NCI-H1694 treated with DMSO at 0.1 percent for 48 hours (cell line): ENCODE results near the gene ORC6.

Source experiments
- DNase-seq: peaks from one replicate; lab custom pipeline; 2025; lab: John Stamatoyannopoulos, UW

Gene ORC6

GRCh38 chr16:46701615-46702014, 12.2 kb downstream of the ORC6 start:
- no peak for DNase-seq

DNA sequence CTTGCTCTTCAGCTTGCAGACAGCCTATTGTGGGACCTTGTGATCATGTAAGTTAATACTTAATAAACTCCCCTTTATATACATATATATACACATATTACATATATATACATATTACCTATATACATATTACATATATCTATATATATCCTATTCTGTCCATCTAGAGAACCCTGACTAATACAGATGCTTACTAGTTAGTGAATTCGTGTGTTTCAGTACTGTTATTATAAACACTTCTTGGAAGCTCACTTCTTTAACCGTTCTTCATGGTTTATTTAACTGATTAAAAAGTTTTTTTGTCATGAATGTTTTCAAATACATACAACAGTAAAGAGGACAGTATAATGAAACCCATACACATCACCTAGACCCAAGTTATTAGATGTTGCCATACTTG, 12.6 kb downstream of the ORC6 start:
- DNase-seq = no peak

- no peak for DNase-seq
Measured at GRCh38 chr16:46706642-46707041, 17.2 kb downstream of the ORC6 start.

GRCh38 chr16:46709469-46710005, 20.1 kb downstream of the ORC6 start:
- DNase-seq = no peak

- no peak for DNase-seq
Measured at GRCh38 chr16:46711106-46712058, 21.9 kb downstream of the ORC6 start.

- DNase-seq = no peak
Measured at GRCh38 chr16:46712911-46713310, 23.5 kb downstream of the ORC6 start.

DNA sequence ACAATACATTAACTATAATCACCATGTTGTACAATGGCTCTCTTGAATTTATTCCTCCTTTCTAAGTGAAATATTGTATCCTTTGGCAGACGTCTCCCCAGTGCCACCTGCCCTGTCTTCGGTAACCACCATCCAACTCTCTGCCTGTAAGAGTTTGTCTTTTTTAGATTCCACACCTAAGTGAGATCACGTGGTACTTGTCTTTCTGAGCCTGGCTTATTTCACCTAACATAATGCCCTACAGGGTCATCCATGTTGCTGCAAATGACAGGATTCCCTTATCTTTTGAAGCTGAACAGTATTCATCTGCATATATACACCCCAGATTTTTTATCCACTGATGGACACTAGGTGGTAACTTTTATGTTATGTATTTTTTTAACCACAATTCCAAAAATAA, 24.2 kb downstream of the ORC6 start:
- DNase-seq = no peak

DNA sequence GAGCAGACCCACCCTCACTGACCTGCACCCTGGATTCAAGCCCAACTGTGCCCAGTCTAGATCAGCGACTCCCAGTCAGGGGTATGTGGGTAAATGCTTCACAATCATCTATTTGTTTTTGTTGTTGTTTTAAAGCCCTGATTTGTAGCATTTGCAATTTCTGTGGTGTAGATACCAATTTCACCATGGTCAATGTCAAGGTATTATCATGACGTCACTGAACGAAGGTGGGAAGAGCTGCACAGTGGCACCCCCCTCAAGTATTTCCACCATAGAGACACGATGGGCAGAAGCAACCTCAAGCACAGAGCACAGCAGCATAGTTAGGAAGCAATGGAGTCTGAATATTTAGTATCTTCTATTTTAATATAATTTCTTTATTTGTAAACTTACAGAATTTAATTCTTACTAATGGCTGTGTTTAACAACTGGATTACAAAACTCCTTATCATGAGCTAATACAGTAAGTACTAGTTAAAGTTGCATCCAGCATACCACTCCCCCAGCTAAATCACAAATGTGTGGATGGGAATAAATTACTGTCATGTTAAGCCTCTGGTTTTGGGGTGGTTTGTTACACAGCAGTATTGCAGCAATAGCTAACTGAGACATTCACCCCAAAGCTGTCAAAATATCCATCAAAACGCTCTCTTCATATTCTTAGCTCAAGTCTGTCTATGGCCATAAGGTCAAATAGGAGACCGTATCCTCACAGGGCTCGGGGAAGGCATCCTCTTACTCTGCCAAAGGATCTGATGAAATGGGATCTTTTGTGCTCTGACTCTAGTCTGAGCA, 25.5 kb downstream of the ORC6 start:
- no peak for DNase-seq

GRCh38 chr16:46715769-46716305, 26.4 kb downstream of the ORC6 start:
- DNase-seq = no peak

DNA sequence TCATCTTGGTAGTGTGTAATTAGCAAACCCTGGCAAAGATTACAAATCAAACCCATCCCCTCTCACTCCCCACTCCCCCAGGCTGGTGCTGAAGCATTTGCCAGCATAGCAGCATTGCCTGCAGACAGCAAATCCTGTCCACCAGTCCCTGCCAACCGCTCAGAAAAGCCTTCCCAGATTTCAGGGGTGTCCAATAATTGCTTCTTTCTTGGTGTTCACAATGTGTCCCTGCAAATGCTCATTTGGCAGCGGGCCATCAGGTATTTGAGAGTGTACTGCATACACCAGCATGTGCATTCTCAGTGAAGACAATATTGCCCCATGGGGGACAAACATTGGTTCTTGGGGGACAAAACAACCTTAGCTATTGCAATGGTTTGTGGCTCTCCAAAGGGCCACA, 28.2 kb downstream of the ORC6 start:
- DNase-seq = no peak

GRCh38 chr16:46718214-46718613, 28.8 kb downstream of the ORC6 start:
- no peak for DNase-seq

DNA sequence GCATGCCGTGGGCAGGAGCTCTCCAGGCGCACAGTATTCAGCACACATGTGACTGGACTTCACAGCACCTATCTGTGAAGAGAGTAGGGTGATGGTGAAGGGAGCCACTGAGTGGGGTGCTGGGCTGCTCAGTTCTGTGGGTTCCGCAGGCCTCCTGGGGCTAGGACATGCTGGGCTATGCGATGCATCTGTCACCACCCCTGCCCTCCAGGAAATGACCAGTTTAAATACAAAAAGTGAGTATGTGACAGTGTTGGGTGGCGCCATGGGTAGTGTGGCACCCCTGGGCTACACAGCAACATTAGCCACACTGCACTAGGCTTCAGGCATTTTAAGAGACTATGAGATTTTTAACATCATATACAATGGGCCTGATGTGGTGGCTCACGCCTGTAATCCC, 30.1 kb downstream of the ORC6 start:
- DNase-seq = no peak

- DNase-seq = no peak
Measured at GRCh38 chr16:46720619-46721018, 31.2 kb downstream of the ORC6 start.

- DNase-seq = no peak
Measured at GRCh38 chr16:46721885-46722284, 32.4 kb downstream of the ORC6 start.

DNA sequence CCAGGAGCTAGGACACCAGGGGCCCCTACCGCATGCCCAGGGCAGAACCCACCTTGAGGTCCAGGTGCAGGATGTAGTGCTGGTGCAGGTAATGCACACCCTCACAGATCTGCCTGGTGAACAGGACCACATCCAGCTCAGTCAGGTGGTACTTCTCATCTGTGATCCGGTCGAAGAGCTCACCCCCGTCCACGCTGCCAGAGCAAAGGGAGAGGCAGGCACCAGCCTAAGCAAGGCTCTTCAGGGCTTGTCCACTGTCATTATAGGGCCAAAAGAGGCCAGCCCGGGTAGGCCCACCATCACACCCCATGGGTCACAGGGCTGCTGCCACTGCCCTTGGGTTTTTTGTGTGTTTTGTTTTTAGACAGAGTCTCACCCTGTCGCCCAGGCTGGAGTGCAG, 37.7 kb downstream of the ORC6 start:
- no peak for DNase-seq

GRCh38 chr16:46727630-46728029, 38.2 kb downstream of the ORC6 start:
- no peak for DNase-seq

DNA sequence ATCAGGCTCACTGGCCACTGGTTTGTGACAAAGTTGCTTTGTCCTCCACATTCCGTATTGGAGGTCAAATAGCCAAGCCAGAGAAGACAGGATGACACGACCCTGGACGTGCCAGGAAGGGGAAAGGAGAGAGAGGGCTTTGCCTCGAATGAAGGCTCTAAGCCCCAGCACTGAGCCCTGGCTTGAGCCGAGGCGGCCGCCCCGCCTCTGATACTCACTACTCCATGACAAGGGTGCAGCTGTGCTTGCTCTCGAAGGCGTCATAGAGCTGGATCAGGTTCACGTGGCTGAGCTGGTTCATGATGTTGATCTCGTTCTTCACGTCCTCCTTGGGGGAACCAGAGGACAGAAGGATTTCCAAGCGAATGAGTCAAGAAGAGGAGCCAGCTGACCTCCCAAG, 39.3 kb downstream of the ORC6 start:
- DNase-seq = no peak

- DNase-seq = no peak
Measured at GRCh38 chr16:46729326-46729995, 40.0 kb downstream of the ORC6 start.

- no peak for DNase-seq
Measured at GRCh38 chr16:46730126-46730525, 40.7 kb downstream of the ORC6 start.

GRCh38 chr16:46730801-46731690, 41.6 kb downstream of the ORC6 start:
- no peak for DNase-seq
